ENCODE data around the gene NDOR1.

DNA sequence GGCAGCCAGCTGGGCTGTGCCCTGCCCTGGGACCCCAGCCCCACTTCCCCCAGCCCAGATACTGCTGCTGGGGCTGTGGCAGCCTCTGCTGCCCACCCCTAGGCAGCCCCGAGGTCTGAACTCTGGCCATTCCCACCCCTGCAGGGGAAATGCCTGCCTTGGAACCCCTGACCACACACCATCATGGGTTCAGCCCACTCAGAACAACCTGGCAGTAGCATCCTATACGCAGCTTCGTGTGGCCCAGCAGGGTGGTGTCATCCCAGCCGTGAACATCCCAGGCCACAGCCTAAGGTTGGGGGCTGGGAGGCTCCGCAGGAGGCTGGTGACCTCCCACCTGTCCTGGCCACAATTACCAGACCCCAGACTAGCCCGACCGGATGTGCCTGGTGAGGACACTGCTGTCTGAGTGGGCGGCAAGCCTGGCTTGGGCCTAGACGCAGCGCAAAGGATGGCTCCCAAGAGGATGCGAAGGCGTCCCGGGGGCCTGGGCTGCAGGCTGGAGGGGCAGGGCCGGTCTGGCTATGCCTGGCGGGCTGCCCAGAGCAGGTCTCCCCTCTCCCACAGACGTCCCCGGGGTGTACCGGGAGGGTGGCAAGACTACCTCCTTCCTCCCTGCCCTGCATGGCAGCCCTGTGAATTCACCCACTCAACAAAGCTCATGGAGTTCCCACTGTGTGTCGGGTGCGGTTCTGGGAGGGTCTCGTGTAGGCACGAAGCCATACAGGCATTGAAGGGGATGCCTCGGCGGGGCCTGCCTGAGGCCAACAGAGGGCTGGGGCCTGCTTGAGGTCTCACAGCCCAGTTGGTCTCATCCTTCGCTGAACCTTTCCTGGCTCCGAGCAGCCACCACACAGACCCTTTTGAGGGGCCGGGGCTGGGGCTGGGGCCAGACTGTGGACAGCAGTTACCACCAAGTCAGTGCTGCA, 23.7 kb downstream of the NDOR1 start:
- TF ChIP-seq NRF1 (IDR thresholded peaks at IDR 0.05; ENCODE audit: low read depth, low read length) (no peak), JUND (IDR thresholded peaks at IDR 0.05; ENCODE audit: low read length) (no peak)

Data from H1 (cell line).